ENCODE results near the gene CSF3R. TPM values are rescaled to one million over a fixed set of nuclear protein-coding genes. Genes with fewer than 3 reads are reported as not detected.

The CSF3R gene
- total RNA-seq, 1 experiment from 2014 or later: 0.97 TPM

DNA sequence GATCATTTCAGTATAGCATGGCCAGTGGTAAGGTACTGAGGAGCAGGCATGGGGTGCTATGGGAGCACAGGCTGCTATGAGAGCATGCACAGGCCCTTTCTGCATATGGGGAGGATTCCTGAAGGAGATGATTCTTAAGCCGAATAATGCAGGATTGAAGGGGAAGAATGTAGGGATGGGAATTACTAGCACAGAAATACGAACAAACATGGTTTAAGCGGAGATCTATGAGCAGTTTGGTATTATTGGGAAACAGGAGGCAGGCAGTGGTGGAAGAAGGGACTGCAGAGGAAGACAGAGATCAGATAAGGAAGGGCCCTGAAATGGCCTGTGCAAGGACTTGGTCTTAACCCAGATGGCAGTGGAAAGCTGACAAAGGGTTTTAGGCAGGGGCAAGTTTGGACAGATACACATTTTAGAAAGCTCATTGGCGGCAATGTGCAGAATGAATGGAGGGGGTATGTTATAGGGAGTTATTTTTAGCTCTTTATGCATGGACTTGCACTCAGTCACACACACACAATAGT lies 34.1 kb downstream of the CSF3R start:
- no peak for DNase-seq
- Histone ChIP-seq H3K36me3 (replicated peaks; ENCODE audit: control insufficient read depth, insufficient read depth, low read length) (no peaks in the 10 kb centered on the region), H3K27me3 (ENCODE audit: control insufficient read depth, insufficient read depth, low read length) (no peaks in the 10 kb centered on the region), H3K4me3 (ENCODE audit: insufficient read depth, low read depth, low read length) (no peak overlapping the region)

DNA sequence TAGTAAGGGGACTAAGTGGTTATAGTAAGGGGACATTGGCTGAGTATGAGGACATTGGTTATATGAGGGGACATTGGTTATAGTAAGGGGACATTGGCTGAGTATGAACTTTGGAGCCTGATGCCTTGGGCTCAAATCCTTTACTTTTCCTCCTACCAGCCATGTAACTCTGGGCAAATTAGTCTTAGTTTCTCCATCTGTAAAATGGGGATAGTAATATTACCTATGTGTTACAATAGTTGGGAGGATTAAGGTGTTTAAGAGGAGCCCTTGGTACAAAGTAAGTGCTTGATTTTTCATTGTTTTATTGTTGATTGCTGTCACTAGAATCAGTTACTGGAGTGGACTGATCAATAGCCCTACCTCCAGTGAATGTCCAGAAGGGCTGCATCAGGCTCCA lies 35.3 kb downstream of the CSF3R start:
- Histone ChIP-seq H3K4me3 (ENCODE audit: insufficient read depth, low read depth, low read length) (no peak overlapping the region), H3K27me3 (ENCODE audit: control insufficient read depth, insufficient read depth, low read length) (no peaks in the 10 kb centered on the region)
- no peak for DNase-seq

DNA sequence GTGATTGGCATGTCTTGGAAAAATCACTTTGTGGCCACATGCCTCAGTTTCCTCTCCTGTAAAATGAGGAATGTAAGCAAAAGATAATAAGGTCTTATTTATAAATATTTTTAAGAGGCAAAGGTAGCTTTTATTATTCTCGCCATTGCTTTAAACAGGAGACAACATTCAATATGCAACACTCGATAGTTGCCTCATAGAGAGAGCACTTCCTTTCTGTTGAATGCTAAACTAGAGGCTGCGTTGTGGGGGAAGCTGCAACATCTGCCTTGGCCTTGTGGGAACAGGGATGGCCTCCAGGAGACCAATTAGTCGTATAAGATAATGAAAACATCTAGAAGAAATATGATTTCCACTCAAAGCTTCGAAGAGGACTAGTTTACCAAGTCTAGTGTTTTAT lies 36.0 kb downstream of the CSF3R start:
- Histone ChIP-seq H3K4me3 (ENCODE audit: insufficient read depth, low read depth, low read length) (no peak overlapping the region), H3K36me3 (replicated peaks; ENCODE audit: control insufficient read depth, insufficient read depth, low read length) (no peaks in the 10 kb centered on the region), H3K27me3 (ENCODE audit: control insufficient read depth, insufficient read depth, low read length) (no peaks in the 10 kb centered on the region)
- no peak for DNase-seq

More for the DNA sequence above, 35.3 kb downstream of the CSF3R start:
- H3K36me3 ChIP-seq (replicated peaks; ENCODE audit: control insufficient read depth, insufficient read depth, low read length): no peaks in the 10 kb centered on the region

DNA sequence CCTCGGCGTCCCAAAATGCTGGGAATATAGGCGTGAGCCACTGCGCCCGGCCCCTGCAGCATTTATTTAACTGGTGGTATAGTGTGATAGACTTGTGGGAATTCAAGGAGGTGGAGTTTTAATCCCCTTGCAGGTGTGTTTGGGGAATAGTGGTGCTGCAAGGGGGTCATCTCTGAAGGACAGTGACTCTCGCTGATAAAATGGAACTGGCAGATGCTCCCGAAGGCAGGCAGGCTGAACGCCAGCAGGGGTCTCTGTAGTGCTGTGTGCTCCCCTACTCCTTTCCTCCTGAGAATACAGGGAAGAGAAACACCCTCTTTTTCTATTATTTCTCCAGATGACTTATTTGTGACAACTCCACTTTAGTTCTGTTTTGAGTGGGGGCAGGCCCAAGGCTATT lies 36.4 kb downstream of the CSF3R start:
- no peak overlapping the region for H3K4me3 ChIP-seq (ENCODE audit: insufficient read depth, low read depth, low read length)
- peak; percentile 79 for DNase-seq
- no peaks in the 10 kb centered on the region for H3K27me3 ChIP-seq (ENCODE audit: control insufficient read depth, insufficient read depth, low read length)
- H3K36me3 ChIP-seq (replicated peaks; ENCODE audit: control insufficient read depth, insufficient read depth, low read length): no peaks in the 10 kb centered on the region

DNA sequence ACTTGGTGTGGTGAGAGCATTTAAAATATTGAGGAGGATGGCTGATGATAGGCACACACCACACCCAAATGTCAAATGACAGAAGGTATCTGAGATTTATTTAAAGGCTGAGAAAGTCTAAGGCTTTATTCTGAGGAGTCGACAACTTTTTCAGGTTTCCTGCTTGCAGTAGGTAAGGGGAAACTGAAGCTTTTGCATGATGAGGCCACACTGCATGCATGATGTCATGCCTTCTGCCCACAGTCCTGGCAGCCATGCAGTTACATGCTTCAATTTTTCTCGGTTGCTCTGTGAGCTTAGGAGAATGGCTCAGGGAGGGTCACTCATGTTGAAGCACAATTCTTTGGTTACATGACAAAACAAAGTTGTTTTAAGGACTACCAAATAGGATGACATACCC lies 39.4 kb downstream of the CSF3R start:
- H3K4me3 ChIP-seq (ENCODE audit: insufficient read depth, low read depth, low read length): no peak overlapping the region
- H3K27me3 ChIP-seq (ENCODE audit: control insufficient read depth, insufficient read depth, low read length): no peaks in the 10 kb centered on the region
- H3K36me3 ChIP-seq (replicated peaks; ENCODE audit: control insufficient read depth, insufficient read depth, low read length): no peaks in the 10 kb centered on the region
- DNase-seq: no peak

DNA sequence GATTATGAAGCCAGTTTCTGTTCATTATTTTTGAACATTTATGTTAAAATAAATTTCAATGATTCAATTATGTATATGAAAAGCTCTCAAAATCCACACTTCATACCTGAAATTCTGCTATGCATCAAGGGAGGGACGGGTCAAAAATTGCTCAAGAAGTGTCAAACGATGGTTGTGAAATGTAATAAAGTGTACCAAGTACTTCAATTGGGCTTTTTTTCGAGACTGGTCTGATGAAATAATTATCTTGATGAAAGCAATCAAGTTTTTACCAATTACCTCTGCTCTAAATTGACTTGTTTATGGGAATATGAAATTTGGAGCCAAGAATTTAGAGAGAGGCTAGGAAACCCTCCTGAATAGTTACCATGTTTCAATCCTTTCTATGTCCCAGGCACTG lies 40.4 kb downstream of the CSF3R start:
- no peaks in the 10 kb centered on the region for H3K36me3 ChIP-seq (replicated peaks; ENCODE audit: control insufficient read depth, insufficient read depth, low read length)
- H3K27me3 ChIP-seq (ENCODE audit: control insufficient read depth, insufficient read depth, low read length): no peaks in the 10 kb centered on the region
- no peak overlapping the region for H3K4me3 ChIP-seq (ENCODE audit: insufficient read depth, low read depth, low read length)
- no peak for DNase-seq

DNA sequence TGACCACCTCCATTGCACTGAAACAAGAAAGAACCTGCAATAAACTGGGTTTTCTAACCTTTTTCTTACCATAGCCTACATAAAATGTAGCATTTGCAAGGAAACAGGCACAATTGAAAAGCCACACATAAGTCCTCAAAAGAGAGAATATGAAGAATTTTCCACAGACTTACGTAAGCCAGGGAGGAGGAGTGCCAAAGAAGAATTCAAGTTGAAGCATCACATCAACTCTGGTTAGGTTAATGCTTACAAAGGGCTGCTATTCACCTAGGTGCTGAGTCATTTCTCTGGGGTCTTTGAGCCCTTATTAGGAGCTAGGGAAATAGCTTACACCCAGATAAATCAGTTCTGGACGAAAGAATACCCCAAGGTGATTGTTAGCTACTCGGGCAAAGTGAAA lies 42.1 kb downstream of the CSF3R start:
- Histone ChIP-seq H3K27me3 (ENCODE audit: control insufficient read depth, insufficient read depth, low read length) (no peaks in the 10 kb centered on the region), H3K36me3 (replicated peaks; ENCODE audit: control insufficient read depth, insufficient read depth, low read length) (no peaks in the 10 kb centered on the region), H3K4me3 (ENCODE audit: insufficient read depth, low read depth, low read length) (no peak overlapping the region)
- DNase-seq: no peak

DNA sequence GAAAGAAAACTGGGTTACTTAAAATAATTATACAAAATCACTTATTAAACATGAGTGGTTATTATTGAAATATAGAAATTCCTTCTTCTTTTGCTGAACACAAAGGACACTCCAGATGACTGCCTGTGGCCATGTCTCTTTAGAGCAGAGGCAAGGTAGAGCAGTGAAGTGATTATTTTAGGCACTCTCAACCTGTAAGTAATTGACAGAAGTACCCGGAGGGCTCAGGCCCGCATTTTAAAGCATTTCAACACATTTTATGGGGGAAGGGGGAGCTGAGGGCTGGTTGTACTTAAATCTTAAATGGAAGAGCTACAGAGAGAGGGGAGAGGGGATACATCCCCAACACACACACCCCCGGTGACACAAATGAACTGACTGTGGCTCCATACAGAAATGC lies 42.7 kb downstream of the CSF3R start:
- H3K36me3 ChIP-seq (replicated peaks; ENCODE audit: control insufficient read depth, insufficient read depth, low read length): no peaks in the 10 kb centered on the region
- H3K4me3 ChIP-seq (ENCODE audit: insufficient read depth, low read depth, low read length): no peak overlapping the region
- H3K27me3 ChIP-seq (ENCODE audit: control insufficient read depth, insufficient read depth, low read length): no peaks in the 10 kb centered on the region
- DNase-seq: no peak

DNA sequence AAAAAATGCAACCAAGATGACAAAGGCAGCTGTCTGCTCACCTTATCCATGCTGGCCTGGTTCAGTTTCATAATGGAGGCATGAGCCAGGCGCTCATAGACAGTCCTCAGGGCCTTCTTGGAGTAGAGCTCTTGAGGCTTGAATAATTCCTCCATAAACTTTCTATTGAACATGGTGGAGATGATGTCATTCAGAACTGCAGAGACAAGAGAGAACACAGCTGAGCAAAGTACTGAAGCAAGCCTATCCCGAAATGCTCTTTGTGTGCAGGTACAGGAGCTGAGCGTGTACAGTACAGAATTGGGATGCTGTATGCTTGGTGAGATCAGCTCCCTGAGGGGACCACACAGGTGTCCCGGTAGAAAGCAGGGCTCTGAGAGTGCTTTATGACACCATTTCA lies 44.0 kb downstream of the CSF3R start:
- Histone ChIP-seq H3K4me3 (ENCODE audit: insufficient read depth, low read depth, low read length) (no peak overlapping the region), H3K27me3 (ENCODE audit: control insufficient read depth, insufficient read depth, low read length) (no peaks in the 10 kb centered on the region), H3K36me3 (replicated peaks; ENCODE audit: control insufficient read depth, insufficient read depth, low read length) (no peaks in the 10 kb centered on the region)
- no peak for DNase-seq

DNA sequence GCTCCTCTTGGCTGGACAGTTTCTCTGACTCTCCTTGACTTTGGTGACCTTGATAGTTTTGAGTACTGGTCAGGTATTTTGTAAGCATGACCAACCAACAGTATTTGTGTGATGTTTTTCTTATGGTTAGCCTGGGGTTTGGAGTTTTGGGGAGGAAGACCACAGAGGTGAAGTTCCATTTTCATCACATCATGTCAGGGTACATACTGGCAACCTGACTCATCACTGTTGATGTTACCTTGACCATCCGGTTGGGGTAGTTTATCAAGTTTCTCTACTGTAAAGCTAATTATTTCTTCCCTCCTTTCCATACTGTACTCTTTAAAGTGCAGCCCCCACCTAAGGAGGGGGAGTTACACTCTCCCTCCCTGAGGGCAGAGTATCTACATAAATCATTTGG lies 45.9 kb downstream of the CSF3R start:
- Histone ChIP-seq H3K4me3 (ENCODE audit: insufficient read depth, low read depth, low read length) (no peak overlapping the region), H3K36me3 (replicated peaks; ENCODE audit: control insufficient read depth, insufficient read depth, low read length) (no peaks in the 10 kb centered on the region; the same call in 1 of the 2 replicates), H3K27me3 (ENCODE audit: control insufficient read depth, insufficient read depth, low read length) (no peaks in the 10 kb centered on the region)
- no peak for DNase-seq

DNA sequence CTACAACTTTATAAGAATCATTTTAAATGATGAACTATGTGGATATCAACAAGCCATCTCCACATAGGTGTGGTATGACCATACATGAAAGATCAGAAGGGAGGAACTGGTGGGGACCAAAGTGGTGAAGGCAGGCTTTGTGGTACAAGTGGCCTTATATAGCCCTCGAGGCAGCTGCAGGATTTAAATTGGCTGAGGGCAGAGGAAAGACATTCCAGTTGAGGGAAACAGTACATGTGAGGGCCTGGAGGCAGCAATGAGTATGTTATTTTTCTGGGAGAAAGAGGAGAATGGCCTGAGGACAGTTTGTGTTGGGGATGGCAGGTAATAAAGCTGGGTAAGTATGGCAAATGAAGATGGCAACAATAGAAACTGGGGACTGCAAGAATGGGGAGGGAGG lies 49.6 kb downstream of the CSF3R start:
- Histone ChIP-seq H3K4me3 (ENCODE audit: insufficient read depth, low read depth, low read length) (no peak overlapping the region), H3K27me3 (ENCODE audit: control insufficient read depth, insufficient read depth, low read length) (no peaks in the 10 kb centered on the region), H3K36me3 (replicated peaks; ENCODE audit: control insufficient read depth, insufficient read depth, low read length) (no peaks in the 10 kb centered on the region; the same call in 1 of the 2 replicates)
- DNase-seq: no peak

DNA sequence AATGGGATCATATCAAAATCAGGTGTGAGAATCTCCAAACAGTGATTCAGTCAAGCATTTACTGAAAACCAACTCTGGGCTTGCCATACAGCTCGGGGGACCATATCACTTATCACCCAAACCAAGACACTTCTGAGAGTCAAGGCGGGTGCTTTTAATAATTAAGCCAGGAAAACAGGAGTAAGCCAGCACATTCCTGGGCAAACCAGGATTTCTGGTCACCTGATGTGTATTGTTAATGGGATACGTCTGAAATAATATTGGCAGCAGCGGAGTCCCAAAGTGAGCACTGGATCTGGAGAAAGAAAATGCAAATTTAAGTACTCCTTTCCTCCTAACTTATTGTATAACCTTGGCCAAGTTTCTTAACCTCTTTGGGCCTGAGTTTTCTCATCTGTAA lies 50.1 kb downstream of the CSF3R start:
- no peaks in the 10 kb centered on the region; the same call in 1 of the 2 replicates for H3K36me3 ChIP-seq (replicated peaks; ENCODE audit: control insufficient read depth, insufficient read depth, low read length)
- DNase-seq: no peak
- H3K27me3 ChIP-seq (ENCODE audit: control insufficient read depth, insufficient read depth, low read length): no peaks in the 10 kb centered on the region
- H3K4me3 ChIP-seq (ENCODE audit: insufficient read depth, low read depth, low read length): no peak overlapping the region

DNA sequence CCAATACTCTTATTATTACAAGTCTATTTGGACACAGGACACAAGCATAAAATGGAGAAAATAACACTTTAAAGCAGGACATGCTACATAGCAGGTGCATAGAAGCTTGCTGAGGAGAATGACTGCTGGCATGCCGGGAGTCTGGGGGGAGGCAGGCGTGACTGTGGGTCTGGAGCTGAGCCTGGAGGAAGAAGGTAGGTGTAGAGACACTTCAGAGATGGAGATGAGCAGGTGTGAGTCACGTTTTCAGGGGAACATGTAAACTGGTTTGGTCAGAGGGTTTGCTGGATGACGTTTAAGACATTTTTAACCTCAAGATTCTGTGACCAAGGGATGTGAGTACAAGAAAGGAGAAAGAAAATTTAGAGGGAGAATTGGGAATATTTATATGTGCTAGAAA lies 56.9 kb downstream of the CSF3R start:
- DNase-seq: no peak
- no peak overlapping the region for H3K4me3 ChIP-seq (ENCODE audit: insufficient read depth, low read depth, low read length)
- H3K36me3 ChIP-seq (replicated peaks; ENCODE audit: control insufficient read depth, insufficient read depth, low read length): peaks cover 2% of the 10 kb centered on the region
- H3K27me3 ChIP-seq (ENCODE audit: control insufficient read depth, insufficient read depth, low read length): no peaks in the 10 kb centered on the region

DNA sequence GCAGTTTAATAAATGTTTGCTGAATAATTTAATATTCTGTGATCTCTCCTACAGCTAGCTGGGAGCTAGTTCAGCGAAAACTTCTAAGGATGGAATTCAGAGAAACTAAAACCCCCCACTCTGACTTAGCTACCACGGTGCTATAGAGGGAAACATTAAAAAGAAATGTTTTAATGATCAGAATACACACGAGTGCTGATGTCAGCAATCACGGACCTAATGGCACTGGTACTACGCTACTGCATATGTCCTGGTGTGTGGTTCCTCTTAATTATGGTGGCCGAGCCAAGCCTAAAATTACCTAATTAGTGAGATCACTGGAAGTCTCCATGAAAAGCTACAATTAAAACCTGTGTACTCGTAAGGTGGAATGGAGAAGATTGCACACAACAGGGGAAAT lies 61.1 kb downstream of the CSF3R start:
- DNase-seq: no peak
- no peak overlapping the region for H3K4me3 ChIP-seq (ENCODE audit: insufficient read depth, low read depth, low read length)
- peaks cover 2% of the 10 kb centered on the region for H3K36me3 ChIP-seq (replicated peaks; ENCODE audit: control insufficient read depth, insufficient read depth, low read length)
- H3K27me3 ChIP-seq (ENCODE audit: control insufficient read depth, insufficient read depth, low read length): no peaks in the 10 kb centered on the region

DNA sequence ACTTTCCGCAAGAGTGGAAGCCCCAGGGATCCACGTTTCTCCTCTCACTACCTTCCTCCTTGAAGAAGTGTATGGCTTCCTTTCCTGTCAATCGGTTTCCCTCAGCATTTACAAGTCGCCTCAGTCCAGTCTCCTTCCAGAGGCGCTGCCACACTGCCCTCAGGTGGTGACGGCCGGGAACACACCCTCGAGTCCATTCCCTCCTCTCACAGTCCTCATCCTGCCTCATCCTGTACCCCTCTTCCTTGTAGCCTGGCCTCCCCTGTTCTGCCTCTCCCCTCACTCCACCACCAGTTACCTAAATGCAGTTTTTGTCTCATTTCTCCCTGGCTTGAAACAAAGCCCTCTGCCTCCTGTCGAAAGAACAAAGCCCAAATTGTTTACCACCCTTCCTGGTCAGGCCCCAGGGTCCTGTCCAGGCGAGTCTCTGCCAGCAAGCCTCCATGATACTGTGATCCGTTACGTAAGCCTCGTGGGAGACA lies 61.8 kb downstream of the CSF3R start:
- peak; percentile 83 for DNase-seq
- Histone ChIP-seq H3K27me3 (ENCODE audit: control insufficient read depth, insufficient read depth, low read length) (no peaks in the 10 kb centered on the region), H3K36me3 (replicated peaks; ENCODE audit: control insufficient read depth, insufficient read depth, low read length) (peaks cover 2% of the 10 kb centered on the region), H3K4me3 (ENCODE audit: insufficient read depth, low read depth, low read length) (no peak overlapping the region)

DNA sequence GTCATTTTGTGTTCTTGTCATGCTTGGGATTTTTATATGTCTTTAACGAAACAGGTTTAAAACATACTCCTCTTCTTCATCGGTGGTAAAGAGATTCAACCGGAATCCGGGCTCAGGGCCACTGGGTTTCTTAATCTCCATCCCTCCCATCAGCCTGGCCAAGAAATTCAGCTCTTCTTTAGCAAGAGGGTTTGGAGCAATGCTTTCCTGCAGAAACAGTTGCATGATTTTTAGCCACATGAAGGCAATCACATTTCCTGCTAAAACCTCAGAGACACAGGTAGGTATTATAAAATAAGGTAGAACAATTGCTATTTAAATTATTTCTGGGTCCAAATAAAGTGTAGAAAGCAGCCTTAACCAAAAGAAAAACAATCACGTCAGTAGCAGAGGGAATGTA lies 62.3 kb downstream of the CSF3R start:
- H3K4me3 ChIP-seq (ENCODE audit: insufficient read depth, low read depth, low read length): no peak overlapping the region
- DNase-seq: no peak
- no peaks in the 10 kb centered on the region for H3K27me3 ChIP-seq (ENCODE audit: control insufficient read depth, insufficient read depth, low read length)
- H3K36me3 ChIP-seq (replicated peaks; ENCODE audit: control insufficient read depth, insufficient read depth, low read length): peaks cover 2% of the 10 kb centered on the region
